WTC11 (cell line): ENCODE measurements around the gene PRR13.

Experiments used
- ETV6 ChIP-seq: sonication (generic); formaldehyde crosslinking; IDR thresholded peaks from 2 replicates; pipeline ENCODE4 v1.8.1; 2022; ENCODE audit warnings: mild to moderate bottlenecking, missing genetic modification reagents
- MXD4 ChIP-seq: fragments of 250-450 bp; sonication (Bioruptor Pico); IDR thresholded peaks from 2 replicates; pipeline ENCODE4 v1.8.0; 2021; ENCODE audit warnings: mild to moderate bottlenecking, moderate library complexity, borderline replicate concordance
- ZNF423 ChIP-seq: fragments of 250-450 bp; sonication (Bioruptor Pico); IDR thresholded peaks from 2 replicates; pipeline ENCODE4 v2.1.2; 2022; ENCODE audit warnings: mild to moderate bottlenecking, moderate library complexity

- TF ChIP-seq ETV6 (CRISPR knock-in tag) (no peak), MXD4 (CRISPR knock-in tag) (no peak), ZNF423 (no peak)
Observed at GRCh38 chr12:53453953-53454640, 12.6 kb downstream of the PRR13 start.
